ENCODE results near the gene SPI1. TPM values are rescaled to one million over a fixed set of nuclear protein-coding genes. Genes with fewer than 3 reads are reported as not detected.
A peak's percentile ranks its signal among the peaks of the same experiment; 100 is the strongest.

SPI1 gene
- total and polyA plus RNA-seq, 2 experiments from 2014 or later: 0.30 TPM; not detected in 1

GRCh38 chr11:47349521-47350095, 28.7 kb downstream of the SPI1 start:
- Histone ChIP-seq H3K9me3 (ENCODE audit: low read depth) (no peaks in the 10 kb centered on the region), H3K27me3 (replicated peaks; ENCODE audit: insufficient read depth) (no peaks in the 10 kb centered on the region), H3K9me2 (ENCODE audit: insufficient read depth) (no peaks in the 10 kb centered on the region), H3K36me3 (ENCODE audit: low read depth) (no peaks in the 10 kb centered on the region), H3K4me1 (ENCODE audit: insufficient read depth) (no peaks in the 10 kb centered on the region), H3F3A (ENCODE audit: insufficient read depth) (no peaks in the 10 kb centered on the region), H3K4me2 (ENCODE audit: unreplicated experiment) (no peak overlapping the region), H3K79me2 (ENCODE audit: insufficient read depth) (no peaks in the 10 kb centered on the region), H4K20me1 (ENCODE audit: insufficient read depth) (no peaks in the 10 kb centered on the region), H3K27ac (no peak overlapping the region), H3K9ac (no peak overlapping the region), H2AFZ (no peak overlapping the region), H3K4me3 (no peak overlapping the region)
- no peak for DNase-seq
- TF ChIP-seq EZH2 (IDR thresholded peaks at IDR 0.05; ENCODE audit: insufficient read depth, poor library complexity, severe bottlenecking): no peak
- TF ChIP-seq EZH2phosphoT487 (IDR thresholded peaks at IDR 0.05; ENCODE audit: insufficient read depth, low read depth): no peak
- 82 to 87% methylated on average over 14 to 23 of the region's 23 CpGs for WGBS, 2 experiments (ENCODE audit: low coverage in 1 of 2, low lambda C conversion rate in 2 of 2, missing lambda C conversion rate in 2 of 2)
- in situ Hi-C loops (cut with MboI): no loop called here

- no peak overlapping the region for H3K9ac ChIP-seq
- H3K4me2 ChIP-seq (ENCODE audit: unreplicated experiment): no peak overlapping the region
- peak; percentile 31 for DNase-seq
- no peaks in the 10 kb centered on the region for H3K9me3 ChIP-seq (ENCODE audit: low read depth)
- no peaks in the 10 kb centered on the region for H3K27me3 ChIP-seq (replicated peaks; ENCODE audit: insufficient read depth)
- TF ChIP-seq EZH2phosphoT487 (IDR thresholded peaks at IDR 0.05; ENCODE audit: insufficient read depth, low read depth) (no peak), EZH2 (IDR thresholded peaks at IDR 0.05; ENCODE audit: insufficient read depth, poor library complexity, severe bottlenecking) (no peak)
- no peaks in the 10 kb centered on the region for H3F3A ChIP-seq (ENCODE audit: insufficient read depth)
- H3K4me1 ChIP-seq (ENCODE audit: insufficient read depth): no peaks in the 10 kb centered on the region
- no peak overlapping the region for H2AFZ ChIP-seq
- no peaks in the 10 kb centered on the region for H3K79me2 ChIP-seq (ENCODE audit: insufficient read depth)
- H4K20me1 ChIP-seq (ENCODE audit: insufficient read depth): no peaks in the 10 kb centered on the region
- in situ Hi-C loops (cut with MboI): no loop called here
- no peaks in the 10 kb centered on the region for H3K9me2 ChIP-seq (ENCODE audit: insufficient read depth)
- H3K36me3 ChIP-seq (ENCODE audit: low read depth): no peaks in the 10 kb centered on the region
- no peak overlapping the region for H3K4me3 ChIP-seq
- 69 to 71% methylated on average over 7 to 8 of the region's 8 CpGs for WGBS, 2 experiments (ENCODE audit: low coverage in 1 of 2, low lambda C conversion rate in 2 of 2, missing lambda C conversion rate in 2 of 2)
- no peak overlapping the region for H3K27ac ChIP-seq
Measured at GRCh38 chr11:47348859-47349258, 29.5 kb downstream of the SPI1 start.

DNA sequence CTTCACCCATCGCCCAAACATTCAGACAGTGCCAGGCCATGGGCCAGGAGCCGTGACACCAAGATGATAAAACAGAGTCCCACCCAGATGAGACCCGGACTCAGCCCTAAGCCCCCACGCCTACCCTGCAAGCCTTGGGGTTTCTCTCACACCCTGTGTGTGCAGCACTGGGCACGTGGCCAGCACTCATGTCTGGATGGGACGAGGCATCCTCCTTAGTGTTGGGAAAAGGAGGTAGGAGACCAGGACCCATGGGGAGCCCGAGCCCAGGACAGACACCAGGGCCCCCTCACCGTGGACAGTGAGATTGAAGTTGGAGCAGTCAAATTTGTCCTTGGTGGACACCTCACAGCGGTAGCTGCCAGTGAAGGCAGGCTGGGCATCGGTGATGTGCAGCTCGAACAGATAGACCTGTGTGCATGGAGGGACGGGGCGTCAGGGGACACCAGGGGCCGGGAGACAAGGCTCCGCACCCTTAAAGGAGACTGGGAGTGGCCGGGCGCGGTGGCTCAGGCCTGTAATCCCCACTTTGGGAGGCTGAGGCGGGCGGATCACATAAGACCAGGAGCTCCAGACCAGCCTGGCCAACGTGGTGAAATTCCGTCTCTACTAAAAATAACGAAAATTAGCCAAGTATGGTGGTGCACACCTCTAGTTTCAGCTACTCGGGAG, 30.1 kb downstream of the SPI1 start:
- Histone ChIP-seq H3K4me2 (ENCODE audit: unreplicated experiment) (no peak overlapping the region), H3K9me2 (ENCODE audit: insufficient read depth) (no peaks in the 10 kb centered on the region), H3K36me3 (ENCODE audit: low read depth) (no peaks in the 10 kb centered on the region), H3K9me3 (ENCODE audit: low read depth) (no peaks in the 10 kb centered on the region), H2AFZ (no peak overlapping the region), H4K20me1 (ENCODE audit: insufficient read depth) (no peaks in the 10 kb centered on the region), H3K4me1 (ENCODE audit: insufficient read depth) (no peaks in the 10 kb centered on the region), H3K79me2 (ENCODE audit: insufficient read depth) (no peaks in the 10 kb centered on the region), H3K27me3 (replicated peaks; ENCODE audit: insufficient read depth) (no peaks in the 10 kb centered on the region), H3K4me3 (no peak overlapping the region), H3K27ac (no peak overlapping the region), H3K9ac (no peak overlapping the region), H3F3A (ENCODE audit: insufficient read depth) (no peaks in the 10 kb centered on the region)
- DNase-seq: no peak
- in situ Hi-C loops (cut with MboI): no loop called here
- WGBS, 2 experiments (ENCODE audit: low coverage in 1 of 2, low lambda C conversion rate in 2 of 2, missing lambda C conversion rate in 2 of 2): 69% methylated on average over 23 to 24 of the region's 24 CpGs
- no peak for TF ChIP-seq EZH2 (IDR thresholded peaks at IDR 0.05; ENCODE audit: insufficient read depth, poor library complexity, severe bottlenecking)
- TF ChIP-seq EZH2phosphoT487 (IDR thresholded peaks at IDR 0.05; ENCODE audit: insufficient read depth, low read depth): no peak

GRCh38 chr11:47347137-47347536, 31.2 kb downstream of the SPI1 start:
- no peak overlapping the region for H3K4me2 ChIP-seq (ENCODE audit: unreplicated experiment)
- H3K79me2 ChIP-seq (ENCODE audit: insufficient read depth): no peaks in the 10 kb centered on the region
- no peaks in the 10 kb centered on the region for H3K36me3 ChIP-seq (ENCODE audit: low read depth)
- no peaks in the 10 kb centered on the region for H3F3A ChIP-seq (ENCODE audit: insufficient read depth)
- H3K9me2 ChIP-seq (ENCODE audit: insufficient read depth): no peaks in the 10 kb centered on the region
- TF ChIP-seq EZH2phosphoT487 (IDR thresholded peaks at IDR 0.05; ENCODE audit: insufficient read depth, low read depth): no peak
- no peak for TF ChIP-seq EZH2 (IDR thresholded peaks at IDR 0.05; ENCODE audit: insufficient read depth, poor library complexity, severe bottlenecking)
- 39 to 48% methylated on average over 5 of the region's 5 CpGs for WGBS, 2 experiments (ENCODE audit: low coverage in 1 of 2, low lambda C conversion rate in 2 of 2, missing lambda C conversion rate in 2 of 2)
- H3K4me3 ChIP-seq: no peak overlapping the region
- no peak overlapping the region for H3K9ac ChIP-seq
- no peaks in the 10 kb centered on the region for H3K4me1 ChIP-seq (ENCODE audit: insufficient read depth)
- no peaks in the 10 kb centered on the region for H4K20me1 ChIP-seq (ENCODE audit: insufficient read depth)
- in situ Hi-C loops (cut with MboI): no loop called here
- no peak overlapping the region for H2AFZ ChIP-seq
- no peak overlapping the region for H3K27ac ChIP-seq
- no peaks in the 10 kb centered on the region for H3K9me3 ChIP-seq (ENCODE audit: low read depth)
- DNase-seq: no peak
- H3K27me3 ChIP-seq (replicated peaks; ENCODE audit: insufficient read depth): no peaks in the 10 kb centered on the region
